ENCODE data around the gene PARD6G. TPM values are rescaled to one million over a fixed set of nuclear protein-coding genes. Genes with fewer than 3 reads are reported as not detected.

PARD6G gene
- total RNA-seq, 1 experiment from 2014 or later, result 0.15 TPM

- POLR2A ChIA-PET (ENCODE audit: unreplicated experiment), result no interaction called here
- no peak for TF ChIP-seq CTCF (conservative IDR thresholded peaks at IDR 0.05)
- no peak for TF ChIP-seq EZH2 (IDR thresholded peaks at IDR 0.05; ENCODE audit: low read depth)
Observed at GRCh38 chr18:80137976-80138375, 109.3 kb downstream of the PARD6G start.

GRCh38 chr18:80137137-80137536 is 110.2 kb downstream of the PARD6G start:
- Histone ChIP-seq H3K9me3 (ENCODE audit: insufficient read depth, low read depth) (no peaks in the 10 kb centered on the region), H3K27ac (no peak overlapping the region), H2AFZ (no peak overlapping the region), H3F3A (ENCODE audit: insufficient read depth, low read depth) (no peaks in the 10 kb centered on the region), H3K9me2 (ENCODE audit: insufficient read depth) (no peaks in the 10 kb centered on the region), H3K27me3 (ENCODE audit: insufficient read depth, low read depth) (no peaks in the 10 kb centered on the region), H3K4me2 (no peak overlapping the region), H3K4me1 (replicated peaks; ENCODE audit: insufficient read depth) (no peaks in the 10 kb centered on the region), H3K79me2 (ENCODE audit: low read depth) (peaks cover 2% of the 10 kb centered on the region; the same call in 1 of the 2 replicates), H4K20me1 (ENCODE audit: insufficient read depth) (peaks cover 10% of the 10 kb centered on the region), H3K36me3 (ENCODE audit: low read depth) (peaks cover 49% of the 10 kb centered on the region), H3K4me3 (no peak overlapping the region)
- CTCF ChIA-PET, result no interaction called here
- no peak for DNase-seq
- POLR2A ChIA-PET (ENCODE audit: unreplicated experiment), result no interaction called here
- intact Hi-C loops (cut with micrococcal nuclease; ENCODE audit: unreplicated experiment), result no loop called here
- no peak for TF ChIP-seq CTCF (conservative IDR thresholded peaks at IDR 0.05)
- BruUV-seq (replicated peaks), result no TSS peak

More at GRCh38 chr18:80137976-80138375, 109.3 kb downstream of the PARD6G start:
- Histone ChIP-seq H3K36me3 (ENCODE audit: low read depth) (peaks cover 45% of the 10 kb centered on the region), H3K27me3 (ENCODE audit: insufficient read depth, low read depth) (no peaks in the 10 kb centered on the region), H3K4me3 (no peak overlapping the region), H3K79me2 (ENCODE audit: low read depth) (no peaks in the 10 kb centered on the region), H3F3A (ENCODE audit: insufficient read depth, low read depth) (no peaks in the 10 kb centered on the region), H3K9me2 (ENCODE audit: insufficient read depth) (no peaks in the 10 kb centered on the region), H2AFZ (no peak overlapping the region), H3K9me3 (ENCODE audit: insufficient read depth, low read depth) (no peaks in the 10 kb centered on the region), H4K20me1 (ENCODE audit: insufficient read depth) (peaks cover 9% of the 10 kb centered on the region), H3K4me1 (replicated peaks; ENCODE audit: insufficient read depth) (no peaks in the 10 kb centered on the region), H3K27ac (no peak overlapping the region), H3K4me2 (no peak overlapping the region)
- DNase-seq, result no peak
- CTCF ChIA-PET, result no interaction called here
- BruUV-seq (replicated peaks), result no TSS peak
- intact Hi-C loops (cut with micrococcal nuclease; ENCODE audit: unreplicated experiment), result no loop called here

GRCh38 chr18:80136679-80137078 is 110.6 kb downstream of the PARD6G start:
- no peaks in the 10 kb centered on the region for H3K27me3 ChIP-seq (ENCODE audit: insufficient read depth, low read depth)
- no peak for TF ChIP-seq CTCF (conservative IDR thresholded peaks at IDR 0.05)
- no peak for TF ChIP-seq EZH2 (IDR thresholded peaks at IDR 0.05; ENCODE audit: low read depth)
- intact Hi-C loops (cut with micrococcal nuclease; ENCODE audit: unreplicated experiment), result no loop called here
- BruUV-seq (replicated peaks), result no TSS peak
- H2AFZ ChIP-seq, result no peak overlapping the region
- no peak for DNase-seq
- ChIA-PET CTCF (no interaction called here), POLR2A (ENCODE audit: unreplicated experiment) (no interaction called here)
- no peak overlapping the region for H3K4me3 ChIP-seq
- no peaks in the 10 kb centered on the region for H3K4me1 ChIP-seq (replicated peaks; ENCODE audit: insufficient read depth)
- no peaks in the 10 kb centered on the region for H3K9me2 ChIP-seq (ENCODE audit: insufficient read depth)
- H3K79me2 ChIP-seq (ENCODE audit: low read depth), result peaks cover 6% of the 10 kb centered on the region; the same call in 1 of the 2 replicates
- H3K36me3 ChIP-seq (ENCODE audit: low read depth), result peaks cover 49% of the 10 kb centered on the region
- H3K27ac ChIP-seq, result no peak overlapping the region
- no peak overlapping the region for H3K4me2 ChIP-seq
- no peaks in the 10 kb centered on the region for H3K9me3 ChIP-seq (ENCODE audit: insufficient read depth, low read depth)
- H3F3A ChIP-seq (ENCODE audit: insufficient read depth, low read depth), result no peaks in the 10 kb centered on the region
- H4K20me1 ChIP-seq (ENCODE audit: insufficient read depth), result peaks cover 12% of the 10 kb centered on the region
